BE2C (cell line): Measurements from ENCODE around the gene BPI. TPM values are rescaled to one million over a fixed set of nuclear protein-coding genes. Genes with fewer than 3 reads are reported as not detected.
"Not testable (repeated sequence)": the region's sequence is repeated elsewhere in the genome, so short reads cannot be mapped to it uniquely, and the experiment has no call there.

Experiments
- DNase-seq: peaks from one replicate; pipeline ENCODE4 v3.0.0-alpha.2; 2020
- H3K27me3 ChIP-seq: fragments of 250-450 bp; sonication (Bioruptor Pico); 2 replicates; pipeline ENCODE4 v1.5.1; 2020; ENCODE audit warnings: mild to moderate bottlenecking
- H3K36me3 ChIP-seq: fragments of 250-450 bp; sonication (Bioruptor Pico); 2 replicates; pipeline ENCODE4 v1.5.1; 2020; ENCODE audit warnings: mild to moderate bottlenecking
- H3K4me1 ChIP-seq: fragments of 250-450 bp; sonication (Bioruptor Pico); 2 replicates; pipeline ENCODE4 v1.5.1; 2020
- H3K4me3 ChIP-seq: 2 replicates; pipeline ENCODE4 v1.5.1; 2011; ENCODE audit warnings: low read depth, low read length
- H3K9me3 ChIP-seq: fragments of 250-450 bp; sonication (Bioruptor Pico); 2 replicates; pipeline ENCODE4 v1.5.1; 2020
- CTCF ChIP-seq: IDR thresholded peaks from 2 replicates; pipeline ENCODE4 v1.5.1; 2012; ENCODE audit warnings: mild to moderate bottlenecking, low read depth, low read length
- polyA plus RNA-seq: library from polyadenylated mRNA; unstranded; fragments of >200 nt; gene quantifications from one replicate; pipeline ENCODE4 v1.2.1, GENCODE V29; 2012; ENCODE audit warnings: low read depth, missing spikeins; ENCODE audit not compliant: insufficient read length, insufficient read depth

BPI gene
- polyA plus RNA-seq = not detected

GRCh38 chr20:38303908-38304379 is at the start of gene BPI:
BPI (plus strand) TSS chr20:38304156; CDS start chr20:38304224, 68 bp downstream.
- H3K4me1 ChIP-seq = no peaks in the 10 kb centered on the region
- no peak for TF ChIP-seq CTCF
- H3K36me3 ChIP-seq = no peaks in the 10 kb centered on the region
- no peaks in the 10 kb centered on the region for H3K9me3 ChIP-seq
- no peak within 1 kb of the TSS for H3K4me3 ChIP-seq
- no peak for DNase-seq
- peaks cover 4% of the 10 kb centered on the region; the same call in 1 of the 2 replicates for H3K27me3 ChIP-seq

GRCh38 chr20:38254621-38255020 is 49.3 kb upstream of the BPI start:
- H3K27me3 ChIP-seq, H3K9me3 ChIP-seq, H3K4me1 ChIP-seq, H3K36me3 ChIP-seq, DNase-seq, H3K4me3 ChIP-seq: not testable (repeated sequence)

DNA sequence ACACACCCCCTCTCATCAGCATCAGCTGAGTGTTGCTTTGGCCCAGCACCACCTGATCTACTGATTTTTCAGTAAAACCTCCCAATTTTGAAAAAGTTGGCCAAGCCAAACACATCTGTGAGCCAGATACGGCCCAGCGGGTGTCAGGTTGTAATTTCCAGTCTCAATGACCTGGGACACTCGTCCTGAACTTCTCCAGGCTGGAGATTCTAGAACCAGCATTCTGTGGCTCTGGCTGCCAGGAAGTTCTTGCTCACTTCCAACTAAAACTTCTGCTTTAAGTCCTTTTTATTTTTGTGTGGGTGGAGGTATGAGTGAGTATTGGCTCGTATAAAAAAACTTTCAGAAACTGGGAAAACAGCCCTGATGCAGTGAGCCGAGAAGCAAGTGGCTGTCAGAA is 48.6 kb upstream of the BPI start:
- Histone ChIP-seq H3K36me3 (no peaks in the 10 kb centered on the region), H3K9me3 (no peaks in the 10 kb centered on the region), H3K27me3 (peaks cover 14% of the 10 kb centered on the region), H3K4me3 (no peak overlapping the region), H3K4me1 (no peaks in the 10 kb centered on the region)
- no peak for TF ChIP-seq CTCF
- DNase-seq = no peak

GRCh38 chr20:38256021-38256420 is 47.9 kb upstream of the BPI start:
- H3K27me3 ChIP-seq = peaks cover 18% of the 10 kb centered on the region
- no peaks in the 10 kb centered on the region for H3K36me3 ChIP-seq
- no peaks in the 10 kb centered on the region for H3K9me3 ChIP-seq
- H3K4me1 ChIP-seq = no peaks in the 10 kb centered on the region
- no peak for TF ChIP-seq CTCF
- H3K4me3 ChIP-seq = no peak overlapping the region
- DNase-seq = no peak

DNA sequence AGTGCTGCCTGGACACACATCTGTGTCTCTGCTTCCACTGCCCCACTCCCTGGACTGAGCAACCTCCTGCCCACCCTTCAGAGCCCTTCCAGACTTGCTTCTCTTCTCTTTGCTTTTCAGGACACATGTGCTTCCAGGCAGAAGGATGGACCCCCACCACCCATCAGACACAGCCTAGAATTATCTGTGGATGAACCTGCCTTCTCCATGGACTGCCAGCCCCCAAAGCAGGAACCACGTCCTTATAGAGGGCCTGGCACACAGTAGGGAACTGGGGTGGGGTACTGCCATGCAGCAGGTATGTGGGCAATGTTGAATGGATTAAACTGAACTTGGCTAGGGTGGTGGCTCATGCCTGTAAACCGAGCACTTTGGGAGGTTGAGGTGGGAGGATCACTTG is 47.0 kb upstream of the BPI start:
- H3K4me3 ChIP-seq = no peak overlapping the region
- no peaks in the 10 kb centered on the region for H3K9me3 ChIP-seq
- H3K36me3 ChIP-seq = no peaks in the 10 kb centered on the region
- H3K4me1 ChIP-seq = no peaks in the 10 kb centered on the region
- peaks cover 20% of the 10 kb centered on the region for H3K27me3 ChIP-seq
- no peak for TF ChIP-seq CTCF
- no peak for DNase-seq

DNA sequence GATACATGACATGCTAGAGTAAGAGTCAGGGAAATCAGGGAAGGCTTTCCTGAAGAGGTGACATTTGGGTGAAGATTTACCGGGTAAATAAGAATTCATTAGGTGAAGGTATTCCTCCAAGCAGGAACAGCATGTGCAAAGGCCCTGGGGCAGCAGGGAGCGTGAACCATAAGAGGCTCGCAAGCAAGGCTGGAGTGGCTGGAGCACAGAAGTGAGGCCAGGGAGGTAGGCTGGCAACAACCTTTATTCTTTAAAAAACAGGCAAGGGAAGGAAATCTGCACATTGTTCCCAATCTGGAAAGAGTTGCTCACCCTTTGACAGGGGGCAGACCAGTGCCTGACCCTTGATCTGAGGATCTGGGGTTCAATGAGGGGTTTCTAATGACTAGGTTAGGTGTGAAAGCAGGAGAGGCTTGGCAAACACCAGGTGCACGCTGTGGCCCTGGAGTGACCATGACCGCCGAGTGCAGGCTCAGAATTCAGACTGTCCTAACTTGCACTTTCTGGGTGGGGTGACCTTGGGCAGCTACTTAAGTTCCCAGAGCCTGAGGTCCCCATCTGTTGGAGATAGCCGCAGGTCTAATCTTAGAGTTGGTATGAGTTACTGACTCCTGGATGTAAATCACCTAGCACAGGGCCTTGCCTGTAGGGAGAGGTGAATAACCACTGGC is 45.3 kb upstream of the BPI start:
- Histone ChIP-seq H3K27me3 (peaks cover 24% of the 10 kb centered on the region), H3K4me1 (no peaks in the 10 kb centered on the region), H3K9me3 (no peaks in the 10 kb centered on the region), H3K36me3 (no peaks in the 10 kb centered on the region), H3K4me3 (no peak overlapping the region)
- no peak for TF ChIP-seq CTCF
- no peak for DNase-seq
